HG02943 (cell line): ENCODE data around the gene WIPI1.
A peak's percentile ranks its signal among the peaks of the same experiment; 100 is the strongest.

ENCODE experiments used
- ATAC-seq: cut with Tn5 transposase; IDR thresholded peaks from one replicate; pipeline ENCODE4 v1.9.1; 2021; ENCODE audit warnings: mild to moderate bottlenecking, low read depth, moderate library complexity; ENCODE audit not compliant: unreplicated experiment

WIPI1 gene

GRCh38 chr17:68441070-68441770, 16.1 kb downstream of the WIPI1 start:
- ATAC-seq: no peak

GRCh38 chr17:68440526-68440925, 16.8 kb downstream of the WIPI1 start:
- no peak for ATAC-seq

- no peak for ATAC-seq
Measured at GRCh38 chr17:68439656-68440290, 17.5 kb downstream of the WIPI1 start.

GRCh38 chr17:68437979-68438822, 19.1 kb downstream of the WIPI1 start:
- peak; percentile 71 for ATAC-seq

- no peak for ATAC-seq
Measured at GRCh38 chr17:68435876-68436842, 21.1 kb downstream of the WIPI1 start.

- no peak for ATAC-seq
Measured at GRCh38 chr17:68435361-68435760, 21.9 kb downstream of the WIPI1 start.

GRCh38 chr17:68433911-68434508, 23.3 kb downstream of the WIPI1 start:
- ATAC-seq: no peak

GRCh38 chr17:68433211-68433610, 24.1 kb downstream of the WIPI1 start:
- no peak for ATAC-seq

GRCh38 chr17:68432086-68432864, 25.0 kb downstream of the WIPI1 start:
- no peak for ATAC-seq

GRCh38 chr17:68431661-68432071, 25.6 kb downstream of the WIPI1 start:
- no peak for ATAC-seq

- ATAC-seq: no peak
Measured at GRCh38 chr17:68431045-68431608, 26.2 kb downstream of the WIPI1 start.

- no peak for ATAC-seq
Measured at GRCh38 chr17:68429881-68430280, 27.4 kb downstream of the WIPI1 start.

- no peak for ATAC-seq
Measured at GRCh38 chr17:68428498-68429172, 28.7 kb downstream of the WIPI1 start.

GRCh38 chr17:68427575-68427974, 29.7 kb downstream of the WIPI1 start:
- ATAC-seq: no peak

GRCh38 chr17:68425979-68426378, 31.3 kb downstream of the WIPI1 start:
- no peak for ATAC-seq

- ATAC-seq: no peak
Measured at GRCh38 chr17:68424861-68425260, 32.4 kb downstream of the WIPI1 start.

- ATAC-seq: no peak
Measured at GRCh38 chr17:68424203-68424602, 33.1 kb downstream of the WIPI1 start.

- ATAC-seq: no peak
Measured at GRCh38 chr17:68423251-68423650, 34.0 kb downstream of the WIPI1 start.
